ENCODE measurements around the gene FAM83F. TPM values are rescaled to one million over a fixed set of nuclear protein-coding genes. Genes with fewer than 3 reads are reported as not detected.

FAM83F gene
- polyA plus RNA-seq, 1 experiment: not detected

DNA sequence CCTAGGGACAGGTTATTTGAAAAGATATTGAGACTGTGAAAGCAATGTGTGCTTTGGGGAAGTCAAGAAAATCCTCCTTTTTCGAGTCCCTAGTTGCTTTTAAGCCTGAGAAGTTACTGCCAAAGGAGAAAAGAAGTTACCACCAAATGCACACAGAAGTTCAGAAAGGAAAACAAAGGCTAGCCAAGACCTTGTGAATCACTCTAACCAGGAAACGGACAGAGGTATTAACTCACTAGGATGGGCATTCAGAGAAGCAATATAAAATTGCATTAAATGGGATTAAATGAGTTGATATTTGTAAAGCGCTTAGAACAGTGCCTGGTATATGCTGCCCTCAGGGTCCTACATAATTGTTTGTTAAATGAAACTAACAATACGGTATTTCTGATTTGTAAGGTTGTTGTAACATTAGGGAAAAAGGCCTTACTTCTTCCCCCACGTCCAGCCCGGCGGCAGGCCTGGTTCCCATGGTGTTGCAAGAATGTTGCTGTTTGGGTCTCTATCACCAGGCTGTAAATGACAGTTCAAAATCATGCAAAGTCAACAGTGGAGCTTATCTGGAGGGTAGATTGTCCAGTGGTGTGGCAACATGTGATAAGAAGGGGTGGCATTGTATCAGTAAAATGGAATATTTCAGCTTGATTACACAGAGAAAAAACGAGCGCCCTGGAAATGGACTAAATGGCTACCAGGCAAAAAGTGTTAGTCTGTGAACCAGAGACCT lies 27.5 kb upstream of the FAM83F start:
- no peak for DNase-seq (ENCODE audit: low read depth)
- TF ChIP-seq, protein P1, sequence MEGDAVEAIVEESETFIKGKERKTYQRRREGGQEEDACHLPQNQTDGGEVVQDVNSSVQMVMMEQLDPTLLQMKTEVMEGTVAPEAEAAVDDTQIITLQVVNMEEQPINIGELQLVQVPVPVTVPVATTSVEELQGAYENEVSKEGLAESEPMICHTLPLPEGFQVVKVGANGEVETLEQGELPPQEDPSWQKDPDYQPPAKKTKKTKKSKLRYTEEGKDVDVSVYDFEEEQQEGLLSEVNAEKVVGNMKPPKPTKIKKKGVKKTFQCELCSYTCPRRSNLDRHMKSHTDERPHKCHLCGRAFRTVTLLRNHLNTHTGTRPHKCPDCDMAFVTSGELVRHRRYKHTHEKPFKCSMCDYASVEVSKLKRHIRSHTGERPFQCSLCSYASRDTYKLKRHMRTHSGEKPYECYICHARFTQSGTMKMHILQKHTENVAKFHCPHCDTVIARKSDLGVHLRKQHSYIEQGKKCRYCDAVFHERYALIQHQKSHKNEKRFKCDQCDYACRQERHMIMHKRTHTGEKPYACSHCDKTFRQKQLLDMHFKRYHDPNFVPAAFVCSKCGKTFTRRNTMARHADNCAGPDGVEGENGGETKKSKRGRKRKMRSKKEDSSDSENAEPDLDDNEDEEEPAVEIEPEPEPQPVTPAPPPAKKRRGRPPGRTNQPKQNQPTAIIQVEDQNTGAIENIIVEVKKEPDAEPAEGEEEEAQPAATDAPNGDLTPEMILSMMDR (IDR thresholded peaks at IDR 0.05; ENCODE audit: insufficient read depth, low read depth, low read length): no peak
- CTCF ChIA-PET: interaction anchor here (1.7 kb wide), 1 partner anchor 15 kb away, joined by 5 read pairs; no protein-coding TSS in a partner anchor
- H3K27me3 ChIP-seq (ENCODE audit: control insufficient read depth, insufficient read depth, low read length): peaks cover 17% of the 10 kb centered on the region
- POLR2A ChIA-PET: no interaction called here
- H3K4me3 ChIP-seq (ENCODE audit: low read depth, low read length): no peak overlapping the region
- H3K36me3 ChIP-seq (ENCODE audit: control insufficient read depth, insufficient read depth, low read length): no peaks in the 10 kb centered on the region

DNA sequence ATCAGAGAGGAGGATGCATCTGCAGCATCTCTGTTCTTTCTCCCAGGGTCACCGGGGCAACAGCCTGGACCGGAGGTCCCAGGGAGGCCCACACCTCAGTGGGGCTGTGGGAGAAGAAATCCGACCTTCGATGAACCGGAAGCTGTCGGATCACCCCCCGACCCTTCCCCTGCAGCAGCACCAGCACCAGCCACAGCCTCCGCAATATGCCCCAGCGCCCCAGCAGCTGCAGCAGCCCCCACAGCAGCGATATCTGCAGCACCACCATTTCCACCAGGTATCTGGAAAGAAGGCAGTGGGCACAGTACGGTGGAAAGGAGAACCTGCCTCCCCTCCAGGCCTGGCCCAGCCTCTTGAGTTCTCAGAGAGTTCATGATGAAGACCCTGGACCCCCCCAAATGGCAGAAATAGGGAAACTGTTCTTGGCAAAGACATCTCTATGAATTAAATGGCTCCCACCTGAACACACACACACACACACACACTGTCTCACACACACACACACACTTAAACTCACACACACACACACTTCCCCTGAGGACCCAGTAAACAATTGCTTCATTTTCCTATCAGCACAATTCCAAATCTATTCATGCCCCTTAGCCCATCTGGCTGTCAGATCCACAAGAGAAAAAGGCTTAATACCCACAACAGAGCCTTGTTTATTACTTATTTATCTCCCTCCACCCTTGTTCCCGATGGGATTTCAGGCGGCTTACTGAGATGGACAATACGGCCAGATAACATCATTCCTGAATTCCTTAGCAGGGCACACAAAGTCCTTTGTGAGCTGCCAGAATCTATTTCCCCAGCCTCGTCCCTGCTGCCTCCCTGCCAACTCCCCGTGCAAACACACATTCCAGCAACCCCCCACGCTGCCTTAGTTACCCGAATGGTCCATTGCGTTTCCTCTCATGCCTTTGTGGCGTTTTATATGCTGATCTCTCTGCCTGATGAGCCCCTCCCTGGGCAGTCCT lies 26.5 kb upstream of the FAM83F start:
- Histone ChIP-seq H3K4me3 (ENCODE audit: low read depth, low read length) (no peak overlapping the region), H3K27me3 (ENCODE audit: control insufficient read depth, insufficient read depth, low read length) (peaks cover 20% of the 10 kb centered on the region), H3K36me3 (ENCODE audit: control insufficient read depth, insufficient read depth, low read length) (no peaks in the 10 kb centered on the region)
- ChIA-PET CTCF (interaction anchor here (1.1 to 1.7 kb wide), 2 partner anchors 9 to 14 kb away, joined by 3 to 5 read pairs; no protein-coding TSS in a partner anchor), POLR2A (no interaction called here)
- TF ChIP-seq, protein P1 (IDR thresholded peaks at IDR 0.05; ENCODE audit: insufficient read depth, low read depth, low read length): no peak
- no peak for DNase-seq (ENCODE audit: low read depth)

DNA sequence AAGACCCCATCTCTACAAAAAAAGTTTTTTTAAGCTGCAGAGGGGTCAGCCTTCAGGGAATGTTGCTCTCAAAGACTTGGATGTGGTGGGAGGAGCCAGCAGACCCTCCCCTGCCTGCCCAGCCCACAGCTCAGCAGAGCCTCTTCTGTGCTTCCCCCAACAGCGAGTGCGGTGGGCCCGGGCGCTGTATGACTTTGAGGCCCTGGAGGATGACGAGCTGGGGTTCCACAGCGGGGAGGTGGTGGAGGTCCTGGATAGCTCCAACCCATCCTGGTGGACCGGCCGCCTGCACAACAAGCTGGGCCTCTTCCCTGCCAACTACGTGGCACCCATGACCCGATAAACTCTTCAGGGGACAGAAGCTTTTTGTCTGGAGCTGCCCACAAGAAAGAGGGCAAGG lies 24.0 kb upstream of the FAM83F start:
- ChIA-PET CTCF (interaction anchor here (1.0 kb wide), 1 partner anchor 29 kb away, joined by 4 read pairs; no protein-coding TSS in a partner anchor), POLR2A (no interaction called here)
- peaks cover 24% of the 10 kb centered on the region for H3K27me3 ChIP-seq (ENCODE audit: control insufficient read depth, insufficient read depth, low read length)
- no peaks in the 10 kb centered on the region for H3K36me3 ChIP-seq (ENCODE audit: control insufficient read depth, insufficient read depth, low read length)
- no peak overlapping the region for H3K4me3 ChIP-seq (ENCODE audit: low read depth, low read length)
- no peak for DNase-seq (ENCODE audit: low read depth)
- TF ChIP-seq, protein P1 (IDR thresholded peaks at IDR 0.05; ENCODE audit: insufficient read depth, low read depth, low read length): no peak

DNA sequence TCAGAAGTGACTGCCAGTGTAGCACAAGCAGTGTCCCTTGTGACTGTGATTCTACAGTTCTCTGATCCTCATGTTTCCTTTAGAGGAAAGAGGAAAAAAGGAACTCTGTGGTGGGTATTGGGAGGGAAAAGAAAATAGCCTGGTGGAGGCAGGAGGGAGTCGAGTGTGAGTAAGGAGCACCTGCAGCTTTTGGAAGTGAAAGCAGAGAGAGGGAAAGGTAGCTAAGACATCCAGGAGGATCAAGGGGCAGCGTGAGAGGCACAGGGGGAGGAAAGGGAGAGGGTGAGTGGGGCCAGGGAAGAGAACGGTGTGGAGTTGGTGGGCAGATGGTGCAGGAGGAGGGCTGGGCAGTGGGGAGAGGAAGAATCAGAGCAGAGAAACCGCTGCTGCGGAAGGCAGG lies 22.1 kb upstream of the FAM83F start:
- TF ChIP-seq, protein P1 (IDR thresholded peaks at IDR 0.05; ENCODE audit: insufficient read depth, low read depth, low read length): no peak
- no peaks in the 10 kb centered on the region for H3K36me3 ChIP-seq (ENCODE audit: control insufficient read depth, insufficient read depth, low read length)
- ChIA-PET POLR2A (no interaction called here), CTCF (interaction anchor here (0.9 kb wide), 1 partner anchor 8 kb away, joined by 3 read pairs; no protein-coding TSS in a partner anchor)
- H3K4me3 ChIP-seq (ENCODE audit: low read depth, low read length): no peak overlapping the region
- peaks cover 29% of the 10 kb centered on the region for H3K27me3 ChIP-seq (ENCODE audit: control insufficient read depth, insufficient read depth, low read length)
- DNase-seq (ENCODE audit: low read depth): no peak

DNA sequence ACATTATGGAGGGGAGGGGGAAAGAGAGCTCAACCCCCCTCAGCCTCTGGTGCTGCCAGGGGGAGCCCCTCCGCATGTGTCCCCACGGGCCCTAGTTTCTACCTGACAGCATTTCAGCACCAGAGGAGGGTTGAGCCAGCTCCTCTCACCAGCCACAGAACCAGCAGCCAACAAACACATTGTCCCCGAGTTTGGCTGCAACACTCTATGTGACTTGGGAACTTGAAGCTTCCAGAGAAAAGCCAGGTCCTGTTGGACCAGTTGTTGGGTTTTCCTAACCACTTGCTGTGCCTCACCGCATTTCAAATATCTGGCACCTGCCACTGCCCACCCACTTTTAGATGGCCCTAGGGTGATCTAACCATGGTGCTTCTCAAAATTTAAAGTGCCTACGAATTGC lies 21.1 kb upstream of the FAM83F start:
- TF ChIP-seq, protein P1 (IDR thresholded peaks at IDR 0.05; ENCODE audit: insufficient read depth, low read depth, low read length): no peak
- peaks cover 23% of the 10 kb centered on the region for H3K27me3 ChIP-seq (ENCODE audit: control insufficient read depth, insufficient read depth, low read length)
- no peak for DNase-seq (ENCODE audit: low read depth)
- no peak overlapping the region for H3K4me3 ChIP-seq (ENCODE audit: low read depth, low read length)
- POLR2A ChIA-PET: no interaction called here
- no peaks in the 10 kb centered on the region for H3K36me3 ChIP-seq (ENCODE audit: control insufficient read depth, insufficient read depth, low read length)
- CTCF ChIA-PET: no interaction called here
